OCI-LY3 (cell line): ENCODE data around the gene SLC43A1.

Experiments used
- CTCF ChIP-seq: fragments of 200-600, 300-600 bp; sonication (generic); IDR thresholded peaks from 2 replicates; pipeline ENCODE4 v1.5.1; 2014; ENCODE audit warnings: antibody characterized with exemption, low read length, low read depth
- EZH2phosphoT487 ChIP-seq: fragments of 200-600 bp; shearing (Covaris generic); IDR thresholded peaks from 2 replicates; pipeline ENCODE4 v1.6.1; 2018; ENCODE audit warnings: antibody characterized with exemption, mixed run types, low read depth

- TF ChIP-seq CTCF = no peak
- TF ChIP-seq EZH2phosphoT487 = no peak
Observed at GRCh38 chr11:57484141-57484710, 31.3 kb downstream of the SLC43A1 start.
